ENCODE data around the gene ACRV1. TPM values are rescaled to one million over a fixed set of nuclear protein-coding genes. Genes with fewer than 3 reads are reported as not detected.

Gene ACRV1
- total RNA-seq, 2 experiments from 2014 or later, result not detected

GRCh38 chr11:125621995-125622394, 58.7 kb downstream of the ACRV1 start:
- no peak overlapping the region for H3K4me3 Mint-ChIP-seq
- ChIA-PET POLR2A (no interaction called here), CTCF (interaction anchor here (1.2 to 1.4 kb wide), 2 partner anchors 11 to 47 kb away, joined by 3 read pairs; no protein-coding TSS in a partner anchor)
- no peaks in the 10 kb centered on the region for H3K9me3 Mint-ChIP-seq (ENCODE audit: low read depth)
- peaks cover 53% of the 10 kb centered on the region for H3K36me3 Mint-ChIP-seq (ENCODE audit: low read depth)
- no peak overlapping the region for H3K27ac Mint-ChIP-seq
- H3K4me1 Mint-ChIP-seq, result peaks cover 10% of the 10 kb centered on the region
- ATAC-seq (no peak), DNase-seq (no peak)
- intact Hi-C loops (cut with DNase I, micrococcal nuclease), result loop anchor here in 1 of 2 experiments (10.0 kb wide), 2 partner anchors 643 to 667 kb away; partner anchors contain the start of genes CCDC15, FOXRED1 and SRPRA
- no peaks in the 10 kb centered on the region for H3K27me3 Mint-ChIP-seq

Other genes with a start within 250 kb of the ACRV1 start
- 1 to 10 TPM; 1.4 to 1.5 TPM for gene FEZ1, start 184.6 kb downstream of the ACRV1 start, total RNA-seq
- 10 to 100 TPM; 36.3 to 36.6 TPM for gene EI24, start 111.4 kb downstream of the ACRV1 start, total RNA-seq
- gene STT3A, start 88.0 kb downstream of the ACRV1 start, total RNA-seq, result 100 to 1,000 TPM; 127 to 128 TPM
- gene CHEK1, start 55.7 kb downstream of the ACRV1 start, total RNA-seq, result 100 to 1,000 TPM; 132 to 160 TPM
- gene PATE1, start 65.4 kb upstream of the ACRV1 start, total RNA-seq, result not detected
- under 1 TPM in 1 of 2 experiments, not detected in 1; 0.16 TPM for gene PATE2, start 98.0 kb upstream of the ACRV1 start, total RNA-seq
- gene PATE3, start 107.3 kb upstream of the ACRV1 start, total RNA-seq, result not detected
- not detected for gene PATE4, start 152.5 kb upstream of the ACRV1 start, total RNA-seq
- 1 to 10 TPM; 7.2 to 9.3 TPM for gene HYLS1, start 206.8 kb upstream of the ACRV1 start, total RNA-seq
- 10 to 100 TPM; 14.3 to 19.9 TPM for gene PUS3, start 222.4 kb upstream of the ACRV1 start, total RNA-seq
- gene DDX25, start 223.7 kb upstream of the ACRV1 start, total RNA-seq, result not detected